Measurements from ENCODE around the gene SORD.

Gene SORD

DNA sequence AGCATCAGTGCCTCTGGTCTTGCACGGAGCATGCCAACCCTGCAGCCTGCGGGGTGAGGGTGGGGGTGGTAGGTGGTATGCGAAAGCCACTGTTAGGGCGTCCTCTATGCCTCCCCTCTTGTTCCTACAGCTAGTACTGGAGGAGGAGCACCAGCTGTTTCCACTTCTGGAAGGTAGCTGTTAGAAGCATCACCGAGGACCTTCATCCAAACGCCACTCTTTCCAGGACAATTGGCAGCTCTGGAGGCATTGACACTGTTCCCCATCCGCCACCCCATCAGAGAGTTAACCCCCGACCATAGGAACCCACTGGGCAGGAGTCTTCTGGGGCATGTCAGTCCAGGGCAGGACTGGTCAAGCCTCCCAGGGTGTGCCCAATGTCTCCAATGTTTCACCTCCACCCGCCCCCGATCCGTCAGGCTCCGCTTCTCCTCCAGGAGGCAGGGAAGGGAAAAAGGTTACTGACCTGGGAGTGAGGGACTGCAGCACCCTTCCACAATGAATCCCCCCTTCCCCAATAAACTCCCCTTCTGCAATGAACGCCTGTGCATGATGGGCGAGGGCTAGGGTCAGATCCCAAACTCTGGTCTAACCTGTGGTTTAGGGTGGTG is 90.5 kb downstream of the SORD start:
- intact Hi-C loops (cut with DNase I), result no loop called here

GRCh38 chr15:45114076-45114750 is 91.2 kb downstream of the SORD start, which contains the start of the genes DUOX2 and DUOXA2:
TSS of gene DUOX2 (minus strand) at chr15:45114172. CDS start at chr15:45113411, 761 bp downstream.
TSS of gene DUOXA2 (plus strand) at chr15:45114326. CDS start at chr15:45114606, 280 bp downstream.
- peak in 2 of 10 donors; percentile 63 to 73 for DNase-seq
- intact Hi-C loops (cut with DNase I), result no loop called here

More for the DNA sequence above, 90.5 kb downstream of the SORD start:
- peak in 1 of 10 donors; percentile 39 for DNase-seq

- intact Hi-C loops (cut with DNase I), result no loop called here
Measured at GRCh38 chr15:45114751-45115085, 91.7 kb downstream of the SORD start.

GRCh38 chr15:45115312-45115820 is 92.4 kb downstream of the SORD start:
- peak in 1 of 10 donors; percentile 68 for DNase-seq
- intact Hi-C loops (cut with DNase I), result no loop called here

More at GRCh38 chr15:45114751-45115085, 91.7 kb downstream of the SORD start:
- DNase-seq, result peak in 1 of 10 donors; percentile 65

DNA sequence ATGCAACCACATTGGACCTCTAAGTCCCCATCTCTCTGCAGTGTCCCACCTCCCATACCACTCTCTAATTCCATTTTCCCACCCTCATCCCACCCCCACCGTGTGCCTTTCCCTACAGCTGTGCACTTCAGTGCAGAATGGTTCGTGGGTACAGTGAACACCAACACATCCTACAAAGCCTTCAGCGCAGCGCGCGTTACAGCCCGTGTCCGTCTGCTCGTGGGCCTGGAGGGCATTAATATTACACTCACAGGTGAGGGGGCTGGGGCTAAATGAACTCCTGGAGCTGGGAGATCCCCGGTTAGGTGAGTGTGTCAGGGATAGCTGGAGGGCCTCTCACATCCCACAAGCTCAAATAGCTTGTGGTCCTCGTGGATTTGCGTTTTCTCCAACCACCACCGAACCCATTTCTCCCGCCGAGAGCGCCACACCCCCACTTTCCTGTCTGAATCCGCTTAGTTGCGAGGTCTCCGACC is 93.0 kb downstream of the SORD start:
- DNase-seq, result peak in 1 of 10 donors; percentile 39
- intact Hi-C loops (cut with DNase I), result no loop called here

GRCh38 chr15:45116482-45117307 is 93.7 kb downstream of the SORD start:
- DNase-seq, result peak in 2 of 10 donors; percentile 75 to 82
- intact Hi-C loops (cut with DNase I), result no loop called here

DNA sequence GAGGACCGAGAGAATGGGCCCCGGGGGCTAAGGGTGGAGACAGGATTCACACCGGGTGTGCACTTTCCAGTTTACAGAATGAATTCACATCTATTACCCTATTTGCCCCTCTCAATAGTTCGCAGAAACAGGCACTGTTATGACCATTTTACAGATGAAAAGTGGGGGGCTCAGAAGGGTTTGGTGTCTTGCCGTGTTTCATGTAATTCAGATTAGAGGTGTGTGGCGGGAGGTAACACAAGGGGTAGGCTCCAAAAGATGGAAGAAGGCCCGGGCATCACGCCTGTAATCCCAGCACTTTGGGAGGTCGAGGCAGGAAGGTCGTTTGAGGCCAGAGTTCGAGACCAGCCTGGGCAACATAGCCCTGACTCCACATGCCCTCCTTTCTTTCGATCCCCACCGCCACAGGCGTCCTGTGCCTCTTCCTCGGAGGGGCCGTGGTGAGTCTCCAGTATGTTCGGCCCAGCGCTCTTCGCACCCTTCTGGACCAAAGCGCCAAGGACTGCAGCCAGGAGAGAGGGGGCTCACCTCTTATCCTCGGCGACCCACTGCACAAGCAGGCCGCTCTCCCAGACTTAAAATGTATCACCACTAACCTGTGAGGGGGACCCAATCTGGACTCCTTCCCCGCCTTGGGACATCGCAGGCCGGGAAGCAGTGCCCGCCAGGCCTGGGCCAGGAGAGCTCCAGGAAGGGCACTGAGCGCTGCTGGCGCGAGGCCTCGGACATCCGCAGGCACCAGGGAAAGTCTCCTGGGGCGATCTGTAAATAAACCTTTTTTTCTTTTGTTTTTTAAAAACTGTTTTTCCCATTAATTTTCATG is 94.5 kb downstream of the SORD start:
- peak in 1 of 10 donors; percentile 78 for DNase-seq
- intact Hi-C loops (cut with DNase I), result no loop called here

DNA sequence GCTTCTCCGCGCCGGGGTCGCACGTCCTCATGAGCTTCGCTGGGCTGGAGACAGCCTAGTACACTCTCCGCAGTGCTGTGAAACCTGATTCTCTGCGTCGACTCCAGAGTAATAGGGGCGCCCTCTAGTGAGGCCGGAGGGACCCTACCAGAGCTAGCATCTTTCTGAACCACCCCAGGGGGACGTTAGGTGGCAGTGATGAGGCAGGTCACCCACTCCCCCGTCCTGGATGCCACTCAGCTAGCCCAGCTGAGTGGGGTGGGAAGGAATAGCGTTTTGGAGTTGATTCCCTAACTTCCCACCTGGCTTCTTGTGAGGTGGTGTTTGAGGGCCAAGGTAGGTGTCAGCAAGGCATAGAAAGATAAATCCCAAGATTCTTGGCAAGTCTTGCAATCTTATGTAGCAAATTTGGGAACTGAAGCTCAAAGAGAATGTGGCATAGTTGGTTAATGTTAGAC is 95.2 kb downstream of the SORD start:
- intact Hi-C loops (cut with DNase I), result no loop called here

GRCh38 chr15:45118996-45119395 is 96.0 kb downstream of the SORD start:
- intact Hi-C loops (cut with DNase I), result no loop called here
- peak in 1 of 10 donors; percentile 49 for DNase-seq

More for the DNA sequence above, 95.2 kb downstream of the SORD start:
- DNase-seq, result peak; percentile 74 to 98 (median 90)

DNA sequence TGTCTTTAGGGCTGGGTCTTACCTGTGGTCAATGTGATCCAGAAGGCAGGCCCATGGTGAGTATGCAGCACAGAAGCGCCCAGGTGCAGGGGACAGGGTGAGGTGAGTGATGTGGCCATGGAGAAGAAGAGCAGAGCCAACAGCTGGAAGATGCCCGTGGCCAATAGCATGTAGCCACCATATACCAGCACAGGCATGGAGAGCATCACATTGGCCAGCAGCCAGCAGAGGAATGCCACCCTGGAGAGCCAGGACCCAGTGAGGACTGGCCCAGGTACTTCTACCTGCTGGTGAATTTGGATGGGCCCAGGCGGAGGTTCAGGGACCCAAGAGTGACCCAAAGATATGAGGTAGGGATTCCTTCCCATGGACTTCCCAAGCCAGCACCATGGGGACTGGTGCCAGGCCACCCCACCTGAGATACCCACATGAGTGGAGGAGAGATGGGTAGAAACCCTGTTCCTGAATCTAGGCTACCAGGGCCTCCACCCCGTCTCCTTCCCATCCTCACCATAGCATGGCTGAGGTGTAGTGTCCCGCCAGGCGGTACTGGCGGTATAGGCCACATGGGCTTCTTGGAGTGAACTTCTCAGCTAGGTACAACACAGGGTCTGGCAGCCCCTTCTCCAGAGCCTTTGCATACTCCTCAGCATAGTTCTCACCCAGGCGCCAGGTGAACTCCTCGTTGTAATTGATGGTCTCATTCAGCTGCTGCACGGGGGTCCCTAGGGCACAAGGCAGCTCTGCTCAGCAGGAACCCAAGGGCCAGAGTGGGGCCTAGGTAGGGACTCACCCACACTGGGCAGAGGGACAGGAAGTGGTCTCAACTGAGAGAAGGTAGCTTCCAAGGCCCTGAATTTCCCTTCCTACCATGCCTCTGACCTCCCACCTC is 97.3 kb downstream of the SORD start:
- intact Hi-C loops (cut with DNase I), result no loop called here
- DNase-seq, result peak in 1 of 10 donors; percentile 55

- intact Hi-C loops (cut with DNase I), result no loop called here
- DNase-seq, result peak in 1 of 10 donors; percentile 36
Measured at GRCh38 chr15:45121020-45121419, 98.0 kb downstream of the SORD start.

- peak in 2 of 10 donors; percentile 6 to 25 for DNase-seq
- intact Hi-C loops (cut with DNase I), result no loop called here
Measured at GRCh38 chr15:45121706-45122417, 98.9 kb downstream of the SORD start.

- DNase-seq, result peak in 1 of 10 donors; percentile 59
- intact Hi-C loops (cut with DNase I), result no loop called here
Measured at GRCh38 chr15:45122719-45123118, 99.7 kb downstream of the SORD start.

DNA sequence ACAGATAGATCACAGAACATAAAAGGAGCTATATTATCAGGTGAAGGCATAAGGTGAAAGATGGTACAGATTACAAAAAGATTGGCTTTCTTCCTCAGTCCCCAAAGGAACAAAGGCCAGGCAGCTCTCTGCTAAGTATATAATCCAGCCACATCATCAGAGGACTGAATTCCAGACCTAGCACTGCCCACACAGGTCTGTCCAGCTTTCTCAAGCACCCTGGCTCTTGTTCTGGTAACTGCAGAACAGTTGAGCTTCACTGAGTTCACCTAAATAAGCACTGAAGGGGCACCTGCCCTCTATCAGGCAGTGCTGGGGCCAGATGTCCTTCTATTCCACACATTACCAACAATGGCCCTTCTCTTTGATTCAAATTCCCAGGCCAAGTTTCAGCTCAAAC is 100.4 kb downstream of the SORD start:
- intact Hi-C loops (cut with DNase I), result no loop called here
- DNase-seq, result no peak

DNA sequence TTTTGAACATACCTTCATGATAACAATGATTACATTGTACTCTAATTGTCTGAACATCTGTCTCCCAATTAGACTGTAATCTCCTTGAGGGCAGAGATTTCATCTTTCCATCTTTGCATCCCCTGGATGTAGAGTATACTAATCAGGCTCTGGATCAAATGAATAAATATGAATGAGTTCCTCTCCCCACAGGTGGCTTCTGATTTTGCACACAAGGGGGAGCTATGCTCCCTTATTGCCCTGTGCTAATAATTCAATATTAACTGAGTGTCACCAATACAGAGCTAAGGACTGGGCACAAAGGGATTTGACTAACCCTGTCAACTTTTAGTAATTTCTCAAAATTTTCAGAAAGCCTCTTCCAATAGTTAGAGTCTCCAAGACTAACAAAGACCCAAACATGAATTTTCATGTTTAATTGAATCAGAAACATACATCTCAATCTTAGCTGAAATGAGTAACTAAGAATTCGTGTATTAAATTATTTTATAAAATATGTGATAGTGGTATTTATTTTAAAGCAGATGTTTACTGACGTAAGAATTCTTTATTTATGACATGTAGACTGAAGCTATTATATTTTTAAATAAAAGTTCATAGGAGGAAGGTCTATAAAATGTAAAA is 103.7 kb downstream of the SORD start:
- peak in 1 of 10 donors; percentile 29 for DNase-seq
- intact Hi-C loops (cut with DNase I), result no loop called here
